HepG2 (cell line): ENCODE results near the gene ZNF607. TPM values are rescaled to one million over a fixed set of nuclear protein-coding genes. Genes with fewer than 3 reads are reported as not detected.

Experiments used
- HES4 ChIP-seq: sonication (generic); formaldehyde crosslinking; IDR thresholded peaks from 2 replicates; pipeline ENCODE4 v1.9.0; 2021; ENCODE audit warnings: mild to moderate bottlenecking, missing genetic modification reagents, borderline replicate concordance
- HOXD1 ChIP-seq: sonication (generic); formaldehyde crosslinking; IDR thresholded peaks from 2 replicates; pipeline ENCODE4 v1.5.0; 2020; ENCODE audit warnings: missing genetic modification reagents
- KDM6A ChIP-seq: IDR thresholded peaks from 2 replicates; pipeline ENCODE4 v1.6.1; 2016; ENCODE audit warnings: low read depth
- KLF6 ChIP-seq: IDR thresholded peaks from 2 replicates; pipeline ENCODE4 v1.8.0; 2016; ENCODE audit warnings: missing biosample characterization, missing genetic modification reagents
- MAZ ChIP-seq, 2 experiments: sonication (generic) in 1 of 2; formaldehyde crosslinking in 1 of 2; IDR thresholded peaks; 2 replicates each; pipeline versions ENCODE4 v1.5.0 to v1.6.1; 2012 to 2020; ENCODE audit warnings: low read depth in 2 of 2, mild to moderate bottlenecking in 2 of 2, borderline replicate concordance in 1 of 2, improper control_type of control experiment in 1 of 2, low read length in 1 of 2, missing genetic modification reagents in 1 of 2, moderate library complexity in 1 of 2
- NAIF1 ChIP-seq: sonication (generic); formaldehyde crosslinking; IDR thresholded peaks from 2 replicates; pipeline ENCODE4 v1.5.0; 2020; ENCODE audit warnings: mild to moderate bottlenecking, missing genetic modification reagents, borderline replicate concordance
- PAXIP1 ChIP-seq: sonication (generic); formaldehyde crosslinking; conservative IDR thresholded peaks from 2 replicates; pipeline ENCODE4 v1.4.0; 2020; ENCODE audit warnings: mild to moderate bottlenecking, missing genetic modification reagents, moderate library complexity
- PITX1 ChIP-seq: sonication (generic); formaldehyde crosslinking; IDR thresholded peaks from 2 replicates; pipeline ENCODE4 v1.5.1; 2020; ENCODE audit warnings: mild to moderate bottlenecking, missing genetic modification reagents
- PPARG ChIP-seq: conservative IDR thresholded peaks from 2 replicates; pipeline ENCODE4 v1.6.1; 2016; ENCODE audit warnings: missing biosample characterization, missing genetic modification reagents
- RBM39 ChIP-seq: fragments of 200-400 bp; formaldehyde crosslinking; IDR thresholded peaks from one replicate; pipeline ENCODE4 v1.6.1; 2018; ENCODE audit warnings: antibody characterized with exemption, mild to moderate bottlenecking, low read depth, low read length; ENCODE audit not compliant: poor library complexity, severe bottlenecking
- RFXAP ChIP-seq: sonication (generic); formaldehyde crosslinking; IDR thresholded peaks from 2 replicates; pipeline ENCODE4 v1.4.0; 2020; ENCODE audit warnings: missing genetic modification reagents, borderline replicate concordance
- SAFB2 ChIP-seq: sonication (generic); formaldehyde crosslinking; IDR thresholded peaks from 2 replicates; pipeline ENCODE4 v1.5.1; 2020; ENCODE audit warnings: missing genetic modification reagents, low read depth, mild to moderate bottlenecking, borderline replicate concordance
- SALL1 ChIP-seq: sonication (generic); formaldehyde crosslinking; IDR thresholded peaks from 2 replicates; pipeline ENCODE4 v1.8.0; 2022; ENCODE audit warnings: mild to moderate bottlenecking, missing genetic modification reagents
- SP2 ChIP-seq: sonication (generic); formaldehyde crosslinking; IDR thresholded peaks from 2 replicates; pipeline ENCODE4 v1.5.1; 2020; ENCODE audit warnings: mild to moderate bottlenecking, missing genetic modification reagents
- SRSF4 ChIP-seq: fragments of 200-400 bp; formaldehyde crosslinking; IDR thresholded peaks from one replicate; pipeline ENCODE4 v1.6.1; 2018; ENCODE audit warnings: mild to moderate bottlenecking, low read depth, low read length, moderate library complexity; ENCODE audit not compliant: poor library complexity, severe bottlenecking
- SYNCRIP ChIP-seq: fragments of 200-400 bp; formaldehyde crosslinking; IDR thresholded peaks from 2 replicates; pipeline ENCODE4 v1.6.1; 2018; ENCODE audit warnings: mild to moderate bottlenecking, low read depth, low read length; ENCODE audit not compliant: insufficient read depth
- ZC3H4 ChIP-seq: sonication (generic); formaldehyde crosslinking; IDR thresholded peaks from 2 replicates; pipeline ENCODE4 v1.4.0; 2020; ENCODE audit warnings: missing genetic modification reagents, borderline replicate concordance
- ZNF367 ChIP-seq: sonication (generic); formaldehyde crosslinking; IDR thresholded peaks from 2 replicates; pipeline ENCODE4 v1.4.0; 2020; ENCODE audit warnings: missing genetic modification reagents, borderline replicate concordance
- ZNF660 ChIP-seq: sonication (generic); formaldehyde crosslinking; IDR thresholded peaks from 2 replicates; pipeline ENCODE4 v1.5.1; 2020; ENCODE audit warnings: mild to moderate bottlenecking, low read depth, missing genetic modification reagents, borderline replicate concordance
- ZNF772 ChIP-seq: sonication (generic); formaldehyde crosslinking; IDR thresholded peaks from 2 replicates; pipeline ENCODE4 v1.5.0; 2020; ENCODE audit warnings: mild to moderate bottlenecking, missing genetic modification reagents
- polyA plus RNA-seq, 8 experiments: library from polyadenylated mRNA; depleted of rRNA in 3 of 8; stranded (reverse) in 7 of 8; unstranded in 1 of 8; fragments of >200 nt; fragmentation: Illumina TruSeq in 4 of 8; extraction: Trizol in 4 of 8; gene quantifications; 2 replicates each; pipeline versions ENCODE4 v1.2.1 to v1.2.3, GENCODE V29; 2011 to 2016; ENCODE audit warnings: low read depth in 4 of 8, missing spikeins in 1 of 8, mixed read lengths in 1 of 8; ENCODE audit not compliant: insufficient read depth in 1 of 8
- total RNA-seq, 5 experiments: library from RNA; depleted of rRNA; stranded (reverse); fragments of >200 nt; fragmentation: Illumina TruSeq; extraction: Trizol; gene quantifications; 2 replicates each; pipeline ENCODE4 v1.2.3, GENCODE V29; 2016; ENCODE audit warnings: low read depth in 1 of 5
- TF ChIP-seq, protein P1 (sequence below): sonication (generic); formaldehyde crosslinking; IDR thresholded peaks from 2 replicates; pipeline ENCODE4 v1.5.1; 2020; ENCODE audit warnings: mild to moderate bottlenecking, missing genetic modification reagents, moderate library complexity

The ZNF607 gene
- total and polyA plus RNA-seq, 2 of the 13 experiments (the other 11 are each of a cell fraction or from before 2014, with no cell fraction given), result 3.8 to 8.3 TPM

DNA sequence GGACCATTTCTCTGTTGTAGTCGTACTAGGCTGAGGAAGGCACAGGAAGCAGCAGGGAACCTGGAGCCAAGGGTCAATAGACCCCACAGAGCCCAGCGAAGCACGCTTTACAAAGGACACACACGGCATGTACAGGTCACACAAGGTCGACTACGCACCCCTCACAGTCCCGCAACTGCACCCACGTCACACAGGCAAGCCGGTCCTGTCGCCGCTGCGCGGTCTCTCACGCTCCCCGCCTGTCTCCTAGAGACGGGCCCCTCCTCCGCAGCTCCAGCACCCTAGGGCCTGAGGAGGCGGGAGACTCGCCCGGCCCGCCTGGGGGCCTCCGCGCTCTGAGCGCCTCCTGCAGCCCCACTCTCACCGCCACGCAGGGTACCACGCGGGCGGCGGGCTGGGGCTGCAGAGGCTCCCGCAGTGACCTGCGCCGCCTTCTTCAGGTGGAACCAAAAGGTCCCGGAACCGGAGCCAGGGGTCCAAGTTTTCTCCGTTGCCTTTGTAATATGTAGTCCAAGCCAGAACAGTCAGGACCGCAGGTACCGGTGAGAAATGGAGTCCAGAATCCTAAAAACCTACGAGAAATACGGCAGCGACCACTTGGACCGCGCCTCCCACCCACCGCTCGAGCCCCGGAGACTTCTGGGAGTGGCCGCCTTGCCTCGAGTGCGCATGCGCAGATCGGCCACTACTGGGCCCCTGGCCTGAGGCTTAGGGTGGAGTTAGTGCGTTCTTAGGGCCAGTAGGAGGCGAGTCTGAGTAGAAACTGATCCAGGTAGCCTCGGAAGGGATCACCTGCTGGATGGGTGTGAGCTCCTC lies at the start of gene ZNF607 (continued):
- TF ChIP-seq RBM39, result peak; percentile 60
- no peak for TF ChIP-seq SRSF4
- peak; percentile 63; the same call in 1 of the 2 replicates for TF ChIP-seq SAFB2
- no peak for TF ChIP-seq HES4 (CRISPR knock-in tag)
- no peak for TF ChIP-seq SYNCRIP
- no peak for TF ChIP-seq PPARG (CRISPR knock-in tag)
- TF ChIP-seq, protein P1, sequence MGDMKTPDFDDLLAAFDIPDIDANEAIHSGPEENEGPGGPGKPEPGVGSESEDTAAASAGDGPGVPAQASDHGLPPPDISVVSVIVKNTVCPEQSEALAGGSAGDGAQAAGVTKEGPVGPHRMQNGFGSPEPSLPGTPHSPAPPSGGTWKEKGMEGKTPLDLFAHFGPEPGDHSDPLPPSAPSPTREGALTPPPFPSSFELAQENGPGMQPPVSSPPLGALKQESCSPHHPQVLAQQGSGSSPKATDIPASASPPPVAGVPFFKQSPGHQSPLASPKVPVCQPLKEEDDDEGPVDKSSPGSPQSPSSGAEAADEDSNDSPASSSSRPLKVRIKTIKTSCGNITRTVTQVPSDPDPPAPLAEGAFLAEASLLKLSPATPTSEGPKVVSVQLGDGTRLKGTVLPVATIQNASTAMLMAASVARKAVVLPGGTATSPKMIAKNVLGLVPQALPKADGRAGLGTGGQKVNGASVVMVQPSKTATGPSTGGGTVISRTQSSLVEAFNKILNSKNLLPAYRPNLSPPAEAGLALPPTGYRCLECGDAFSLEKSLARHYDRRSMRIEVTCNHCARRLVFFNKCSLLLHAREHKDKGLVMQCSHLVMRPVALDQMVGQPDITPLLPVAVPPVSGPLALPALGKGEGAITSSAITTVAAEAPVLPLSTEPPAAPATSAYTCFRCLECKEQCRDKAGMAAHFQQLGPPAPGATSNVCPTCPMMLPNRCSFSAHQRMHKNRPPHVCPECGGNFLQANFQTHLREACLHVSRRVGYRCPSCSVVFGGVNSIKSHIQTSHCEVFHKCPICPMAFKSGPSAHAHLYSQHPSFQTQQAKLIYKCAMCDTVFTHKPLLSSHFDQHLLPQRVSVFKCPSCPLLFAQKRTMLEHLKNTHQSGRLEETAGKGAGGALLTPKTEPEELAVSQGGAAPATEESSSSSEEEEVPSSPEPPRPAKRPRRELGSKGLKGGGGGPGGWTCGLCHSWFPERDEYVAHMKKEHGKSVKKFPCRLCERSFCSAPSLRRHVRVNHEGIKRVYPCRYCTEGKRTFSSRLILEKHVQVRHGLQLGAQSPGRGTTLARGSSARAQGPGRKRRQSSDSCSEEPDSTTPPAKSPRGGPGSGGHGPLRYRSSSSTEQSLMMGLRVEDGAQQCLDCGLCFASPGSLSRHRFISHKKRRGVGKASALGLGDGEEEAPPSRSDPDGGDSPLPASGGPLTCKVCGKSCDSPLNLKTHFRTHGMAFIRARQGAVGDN (CRISPR knock-in tag), result peak; percentile 87
- no peak; the same call in 1 of the 2 replicates for TF ChIP-seq PITX1
- TF ChIP-seq SALL1 (CRISPR knock-in tag), result peak; percentile 57; the same call in 1 of the 2 replicates
- no peak for TF ChIP-seq ZC3H4 (CRISPR knock-in tag)
- 0 out of 2 replicates have a peak, but pooled peaks have one; percentile 25 for TF ChIP-seq SP2 (CRISPR knock-in tag)
- 0 out of 2 replicates have a peak, but pooled peaks have one; percentile 34 for TF ChIP-seq KLF6
- TF ChIP-seq RFXAP (CRISPR knock-in tag), result no peak
- no peak for TF ChIP-seq PAXIP1 (CRISPR knock-in tag)
- TF ChIP-seq MAZ (IDR thresholded peaks at IDR 0.05; ENCODE audit: borderline replicate concordance, low read depth, low read length), result no peak; the same call in 1 of the 2 replicates
- peak; percentile 44; the same call in 1 of the 2 replicates for TF ChIP-seq MAZ (CRISPR knock-in tag; IDR thresholded peaks at IDR 0.05; ENCODE audit: low read depth)
- TF ChIP-seq HOXD1 (CRISPR knock-in tag), result no peak
- no peak for TF ChIP-seq ZNF367 (CRISPR knock-in tag)
- no peak for TF ChIP-seq KDM6A
- TF ChIP-seq ZNF660 (CRISPR knock-in tag), result no peak
- no peak for TF ChIP-seq ZNF772 (CRISPR knock-in tag)
- TF ChIP-seq NAIF1 (CRISPR knock-in tag), result no peak
